GM13977 (cell line): ENCODE results near the gene PSTPIP2.
A peak's percentile ranks its signal among the peaks of the same experiment; 100 is the strongest.

Experiments used
- DNase-seq: peaks from one replicate; pipeline ENCODE4 v3.0.0; 2012; ENCODE audit warnings: low spot score
- in situ Hi-C: fragments of 300-500 bp; cut with MboI; formaldehyde crosslinking; loops from one replicate; pipeline ENCODE4 v1.12.0; 2022; ENCODE audit warnings: low sequenced_read_pairs, low pct_unique_long_range_greater_than_20kb, mixed read lengths, inconsistent platforms; ENCODE audit not compliant: unreplicated experiment
- TF ChIP-seq, protein P1 (sequence below): IDR thresholded peaks from 2 replicates; pipeline ENCODE4 v1.5.1; 2012; ENCODE audit warnings: mild to moderate bottlenecking, control low read depth; ENCODE audit not compliant: insufficient read depth; ENCODE audit errors: extremely low read depth, missing control alignments

Gene PSTPIP2

DNA sequence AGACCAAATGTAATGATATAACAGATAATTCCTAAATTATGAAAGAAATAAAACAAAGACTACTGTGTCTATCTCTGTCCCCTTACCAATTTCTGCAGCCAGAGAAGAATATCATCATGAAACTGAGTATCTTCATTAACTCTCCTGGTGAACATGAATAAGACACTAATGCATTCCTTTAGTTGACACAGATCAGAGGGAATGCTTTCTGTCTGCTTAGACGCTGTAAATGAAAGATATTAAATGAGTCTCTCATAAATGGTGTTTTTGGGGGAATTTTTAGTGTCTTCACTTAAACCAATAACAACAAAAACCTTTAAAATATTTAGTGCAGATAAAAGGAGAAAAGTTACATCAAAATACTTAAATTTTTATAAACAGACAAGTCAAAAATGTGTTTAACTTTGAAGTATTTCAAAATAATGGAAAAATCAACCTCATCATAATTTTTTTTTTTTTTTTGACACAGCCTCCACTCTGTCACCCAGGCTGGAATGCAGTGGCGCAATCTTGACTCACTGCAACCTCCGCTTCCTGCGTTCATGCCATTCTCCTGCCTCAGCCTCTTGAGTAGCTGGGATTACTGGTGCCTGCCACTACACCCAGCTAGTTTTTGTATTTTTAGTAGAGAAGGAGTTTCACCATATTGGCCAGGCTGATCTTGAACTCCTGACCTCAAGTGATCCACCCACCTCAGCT, 120.9 kb downstream of the PSTPIP2 start:
- TF ChIP-seq, protein P1, sequence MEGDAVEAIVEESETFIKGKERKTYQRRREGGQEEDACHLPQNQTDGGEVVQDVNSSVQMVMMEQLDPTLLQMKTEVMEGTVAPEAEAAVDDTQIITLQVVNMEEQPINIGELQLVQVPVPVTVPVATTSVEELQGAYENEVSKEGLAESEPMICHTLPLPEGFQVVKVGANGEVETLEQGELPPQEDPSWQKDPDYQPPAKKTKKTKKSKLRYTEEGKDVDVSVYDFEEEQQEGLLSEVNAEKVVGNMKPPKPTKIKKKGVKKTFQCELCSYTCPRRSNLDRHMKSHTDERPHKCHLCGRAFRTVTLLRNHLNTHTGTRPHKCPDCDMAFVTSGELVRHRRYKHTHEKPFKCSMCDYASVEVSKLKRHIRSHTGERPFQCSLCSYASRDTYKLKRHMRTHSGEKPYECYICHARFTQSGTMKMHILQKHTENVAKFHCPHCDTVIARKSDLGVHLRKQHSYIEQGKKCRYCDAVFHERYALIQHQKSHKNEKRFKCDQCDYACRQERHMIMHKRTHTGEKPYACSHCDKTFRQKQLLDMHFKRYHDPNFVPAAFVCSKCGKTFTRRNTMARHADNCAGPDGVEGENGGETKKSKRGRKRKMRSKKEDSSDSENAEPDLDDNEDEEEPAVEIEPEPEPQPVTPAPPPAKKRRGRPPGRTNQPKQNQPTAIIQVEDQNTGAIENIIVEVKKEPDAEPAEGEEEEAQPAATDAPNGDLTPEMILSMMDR = no peak
- in situ Hi-C loops = no loop called here
- DNase-seq = no peak

DNA sequence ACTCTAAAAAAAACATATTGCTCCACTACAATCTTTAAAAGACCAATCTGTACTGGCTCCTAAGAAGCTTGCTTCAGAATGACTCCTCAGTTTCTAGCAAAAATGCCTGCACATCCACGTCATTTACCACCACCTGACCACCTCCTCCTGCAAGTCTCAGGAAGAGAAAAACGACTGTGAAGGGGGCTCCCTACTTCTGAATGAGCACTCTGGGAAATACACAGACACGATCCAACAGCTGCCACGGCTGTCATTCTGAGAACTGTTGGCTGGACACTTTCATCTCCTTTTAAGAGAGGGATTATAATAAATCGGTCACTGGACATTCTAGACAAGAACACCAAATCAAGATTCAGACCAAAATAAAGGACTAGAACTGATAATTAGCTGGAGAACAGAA, 126.4 kb downstream of the PSTPIP2 start:
- TF ChIP-seq, protein P1 = no peak
- DNase-seq = no peak
- in situ Hi-C loops = no loop called here

DNA sequence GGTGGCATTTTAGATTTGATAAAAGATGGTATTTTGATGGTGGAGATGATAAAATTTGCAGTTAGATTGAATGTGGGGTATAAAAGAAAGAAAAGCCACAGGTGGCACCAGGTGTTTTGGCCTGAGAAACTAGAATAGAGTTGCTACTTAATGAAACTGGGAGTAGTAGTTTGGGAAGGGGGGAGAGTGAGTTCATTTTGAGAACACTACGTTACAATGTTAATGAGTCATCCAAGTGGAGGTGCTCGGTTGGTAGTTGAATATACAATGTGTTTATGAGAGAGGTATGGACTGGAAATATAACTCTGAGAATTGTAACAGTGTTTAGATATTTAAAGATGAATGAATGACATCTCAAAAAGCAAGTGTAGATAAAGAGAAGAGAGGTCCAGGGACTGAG, 131.3 kb downstream of the PSTPIP2 start:
- TF ChIP-seq, protein P1 = no peak
- DNase-seq = no peak
- in situ Hi-C loops = no loop called here

DNA sequence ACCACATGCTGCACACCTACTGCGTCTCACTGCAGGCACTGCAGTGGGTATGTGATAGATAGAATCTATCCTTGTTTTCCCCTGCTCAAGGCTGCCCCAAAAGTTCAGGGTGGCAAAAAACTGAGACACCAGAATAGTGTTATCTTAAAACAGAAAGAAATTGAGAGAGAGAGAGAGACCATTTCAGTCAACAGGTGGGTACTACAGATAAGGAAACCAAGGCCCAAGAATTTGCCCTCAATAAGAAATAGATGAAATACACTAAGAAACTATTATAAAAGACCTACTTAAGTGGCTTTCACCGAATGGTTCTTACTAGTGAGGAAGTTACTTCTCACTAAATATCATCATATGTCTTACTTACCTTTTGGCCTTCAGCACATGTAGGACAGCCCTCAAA, 132.8 kb downstream of the PSTPIP2 start:
- in situ Hi-C loops = no loop called here
- TF ChIP-seq, protein P1 = no peak
- no peak for DNase-seq

DNA sequence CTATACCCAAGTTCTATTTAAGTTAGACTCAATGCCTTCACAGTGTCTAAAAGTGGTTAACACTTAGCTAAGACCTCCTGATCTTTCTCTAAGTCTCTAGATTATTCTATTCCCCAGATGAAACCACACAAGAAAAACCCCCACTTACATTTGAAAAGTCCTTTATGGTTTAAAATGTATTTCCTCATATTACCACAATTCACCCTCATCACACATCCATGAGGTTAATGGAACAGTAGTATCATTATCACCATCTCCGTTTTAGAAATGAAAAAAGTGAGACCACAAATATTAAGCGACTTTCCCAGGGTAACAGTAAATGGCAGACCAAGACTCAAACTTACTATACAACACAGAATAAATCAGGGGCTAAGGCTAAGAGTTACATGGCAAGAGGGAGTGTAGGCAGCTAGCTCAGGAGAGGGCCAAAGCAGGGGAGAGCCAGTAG, 133.5 kb downstream of the PSTPIP2 start:
- DNase-seq = peak; percentile 27
- TF ChIP-seq, protein P1 = no peak
- in situ Hi-C loops = no loop called here

DNA sequence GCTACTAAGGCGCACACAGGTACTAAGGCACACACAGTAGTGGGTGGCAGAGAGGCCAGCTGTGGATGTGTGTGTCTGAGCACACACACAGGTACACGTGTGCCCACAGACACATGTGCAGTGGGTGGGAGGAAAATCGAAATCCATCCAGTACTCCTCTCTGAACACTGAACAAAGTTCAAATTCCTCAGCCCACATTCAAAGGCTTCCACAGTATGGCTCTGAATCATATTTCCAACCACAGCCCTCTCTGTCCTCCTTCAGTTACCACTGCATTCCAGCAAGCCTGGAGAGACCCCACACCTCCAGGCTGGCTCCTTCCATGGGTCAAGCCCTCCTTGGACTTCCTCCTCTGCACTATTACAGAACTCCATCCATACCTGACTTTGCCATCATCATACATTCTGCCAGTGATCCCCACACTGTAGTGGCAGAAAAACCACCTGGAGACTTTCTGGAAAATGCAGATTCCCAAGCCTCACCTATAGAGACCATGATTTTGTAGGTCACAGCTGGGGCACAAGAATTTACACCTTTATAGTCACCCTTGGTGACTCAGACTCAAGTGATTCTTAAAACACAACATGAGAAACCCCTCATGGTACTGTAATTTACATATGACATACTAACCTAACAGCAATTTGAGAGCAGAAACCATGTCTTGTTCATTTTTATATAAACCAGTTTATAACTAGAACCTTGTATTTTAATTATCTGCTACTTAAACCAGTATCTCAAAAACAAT, 136.3 kb downstream of the PSTPIP2 start:
- DNase-seq = no peak
- in situ Hi-C loops = no loop called here
- TF ChIP-seq, protein P1 = no peak
